ENCODE results near the gene RASL10A. TPM values are rescaled to one million over a fixed set of nuclear protein-coding genes. Genes with fewer than 3 reads are reported as not detected.

The RASL10A gene
- total RNA-seq, 4 donors from 2014 or later: 0.13 to 1.2 TPM; not detected in 2

DNA sequence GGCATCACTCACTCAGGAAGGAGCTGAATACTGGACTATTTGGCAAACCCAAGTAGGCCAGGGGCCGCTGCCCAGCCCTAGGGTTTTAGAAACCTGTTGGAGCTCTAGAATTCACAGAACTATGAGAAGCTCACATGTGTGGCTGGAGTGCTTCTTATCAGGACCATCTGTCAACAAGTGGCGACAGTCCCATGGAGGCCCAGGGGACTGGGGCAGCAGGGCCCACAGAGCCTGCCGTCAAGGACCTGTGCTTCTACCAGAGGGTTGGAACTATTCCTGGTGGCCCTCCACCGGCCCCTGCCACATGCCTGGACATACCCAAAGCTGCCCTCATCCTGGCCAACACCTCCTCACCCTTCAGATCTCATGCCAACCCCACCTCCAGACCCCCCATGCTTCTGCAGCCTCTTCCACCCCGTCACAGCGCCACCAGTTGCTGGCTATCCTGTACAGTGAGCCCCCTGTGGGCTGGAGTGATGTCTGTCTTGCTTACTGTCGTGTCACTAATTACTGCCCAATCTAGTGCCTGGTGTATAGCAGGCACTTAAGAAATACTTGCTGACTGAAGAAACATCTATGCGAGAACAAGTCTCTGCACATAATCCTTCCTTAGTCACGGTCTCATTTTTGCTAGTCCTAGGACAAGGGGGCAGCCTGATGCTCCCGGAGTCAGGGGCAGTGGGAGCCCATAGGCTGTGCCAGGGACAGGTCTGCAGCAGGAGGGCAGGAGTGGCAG is 27.2 kb upstream of the RASL10A start:
- H3K4me1 ChIP-seq: peaks cover 55 to 58% of the 10 kb centered on the region in 2 donors
- no peak for TF ChIP-seq POLR2A (IDR thresholded peaks at IDR 0.05)
- TF ChIP-seq, protein P1, sequence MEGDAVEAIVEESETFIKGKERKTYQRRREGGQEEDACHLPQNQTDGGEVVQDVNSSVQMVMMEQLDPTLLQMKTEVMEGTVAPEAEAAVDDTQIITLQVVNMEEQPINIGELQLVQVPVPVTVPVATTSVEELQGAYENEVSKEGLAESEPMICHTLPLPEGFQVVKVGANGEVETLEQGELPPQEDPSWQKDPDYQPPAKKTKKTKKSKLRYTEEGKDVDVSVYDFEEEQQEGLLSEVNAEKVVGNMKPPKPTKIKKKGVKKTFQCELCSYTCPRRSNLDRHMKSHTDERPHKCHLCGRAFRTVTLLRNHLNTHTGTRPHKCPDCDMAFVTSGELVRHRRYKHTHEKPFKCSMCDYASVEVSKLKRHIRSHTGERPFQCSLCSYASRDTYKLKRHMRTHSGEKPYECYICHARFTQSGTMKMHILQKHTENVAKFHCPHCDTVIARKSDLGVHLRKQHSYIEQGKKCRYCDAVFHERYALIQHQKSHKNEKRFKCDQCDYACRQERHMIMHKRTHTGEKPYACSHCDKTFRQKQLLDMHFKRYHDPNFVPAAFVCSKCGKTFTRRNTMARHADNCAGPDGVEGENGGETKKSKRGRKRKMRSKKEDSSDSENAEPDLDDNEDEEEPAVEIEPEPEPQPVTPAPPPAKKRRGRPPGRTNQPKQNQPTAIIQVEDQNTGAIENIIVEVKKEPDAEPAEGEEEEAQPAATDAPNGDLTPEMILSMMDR (IDR thresholded peaks at IDR 0.05 in 4 of 5, conservative IDR thresholded peaks at IDR 0.05 in 1 of 5): no peak
- in situ Hi-C loops (cut with MboI; ENCODE audit: low sequenced_read_pairs in 4 of 4) (no loop called here), intact Hi-C loops (cut with DNase I; ENCODE audit: low total_unique reads) (no loop called here)
- peak overlapping the region in 2 of 4 donors; percentile 74 to 78 for H3K27ac ChIP-seq
- no peak for DNase-seq
- H3K36me3 ChIP-seq: peaks cover 0 to 55% of the 10 kb centered on the region in 2 donors
- no peak overlapping the region for H3K4me3 ChIP-seq
- ATAC-seq: no peak
- no peaks in the 10 kb centered on the region for H3K9me3 ChIP-seq
- no peaks in the 10 kb centered on the region for H3K27me3 ChIP-seq

DNA sequence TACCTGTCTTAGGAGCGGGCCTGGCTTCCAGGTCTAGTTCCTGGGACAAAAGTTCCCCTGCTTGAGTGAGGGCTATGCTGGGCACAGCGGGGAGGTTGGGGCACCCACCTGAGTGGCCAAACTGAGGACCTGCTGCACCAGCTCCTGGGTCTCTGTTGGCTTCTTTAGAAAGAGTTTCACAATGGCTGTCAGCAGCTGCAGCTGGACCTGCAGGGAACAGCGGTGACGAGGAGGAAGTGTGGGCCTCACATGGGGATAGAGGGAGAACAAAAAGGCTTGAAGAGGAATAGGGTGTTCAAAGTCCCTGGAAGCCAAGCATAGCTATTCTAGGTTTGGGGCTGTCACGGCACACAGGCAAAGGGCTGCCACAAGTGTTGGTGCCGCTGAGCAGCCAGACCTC is 26.7 kb upstream of the RASL10A start:
- DNase-seq (no peak), ATAC-seq (no peak)
- intact Hi-C loops (cut with DNase I; ENCODE audit: low total_unique reads) (no loop called here), in situ Hi-C loops (cut with MboI; ENCODE audit: low sequenced_read_pairs in 4 of 4) (no loop called here)
- H3K27ac ChIP-seq: no peak overlapping the region
- peaks cover 0 to 49% of the 10 kb centered on the region in 2 donors for H3K36me3 ChIP-seq
- H3K27me3 ChIP-seq: no peaks in the 10 kb centered on the region
- H3K4me1 ChIP-seq: peaks cover 55 to 58% of the 10 kb centered on the region in 2 donors
- H3K4me3 ChIP-seq: no peak overlapping the region
- TF ChIP-seq, protein P1 (IDR thresholded peaks at IDR 0.05 in 4 of 5, conservative IDR thresholded peaks at IDR 0.05 in 1 of 5): no peak
- H3K9me3 ChIP-seq: no peaks in the 10 kb centered on the region

DNA sequence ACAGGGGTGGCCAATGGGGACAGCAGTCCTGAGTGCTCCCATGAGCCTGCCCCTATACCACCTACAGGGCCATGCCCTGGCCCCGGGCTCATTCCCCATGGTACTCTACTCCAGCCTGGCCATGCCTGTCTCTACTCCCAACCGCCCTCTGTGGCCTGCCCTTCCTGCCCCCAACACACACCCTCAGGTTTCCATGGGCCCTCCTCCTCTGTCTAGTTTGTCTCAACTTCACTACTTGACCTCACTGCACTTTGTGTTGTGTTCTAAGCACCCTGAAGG is 26.3 kb upstream of the RASL10A start:
- no peak overlapping the region for H3K27ac ChIP-seq
- H3K4me1 ChIP-seq: peaks cover 55 to 58% of the 10 kb centered on the region in 2 donors
- no peak overlapping the region for H3K4me3 ChIP-seq
- H3K9me3 ChIP-seq: no peaks in the 10 kb centered on the region
- no peak for DNase-seq
- TF ChIP-seq POLR2A (IDR thresholded peaks at IDR 0.05): no peak
- TF ChIP-seq, protein P1 (IDR thresholded peaks at IDR 0.05 in 4 of 5, conservative IDR thresholded peaks at IDR 0.05 in 1 of 5): no peak
- in situ Hi-C loops (cut with MboI; ENCODE audit: low sequenced_read_pairs in 4 of 4): no loop called here
- H3K36me3 ChIP-seq: peaks cover 0 to 48% of the 10 kb centered on the region in 2 donors
- ATAC-seq: no peak
- intact Hi-C loops (cut with DNase I; ENCODE audit: low total_unique reads): no loop called here
- H3K27me3 ChIP-seq: no peaks in the 10 kb centered on the region

DNA sequence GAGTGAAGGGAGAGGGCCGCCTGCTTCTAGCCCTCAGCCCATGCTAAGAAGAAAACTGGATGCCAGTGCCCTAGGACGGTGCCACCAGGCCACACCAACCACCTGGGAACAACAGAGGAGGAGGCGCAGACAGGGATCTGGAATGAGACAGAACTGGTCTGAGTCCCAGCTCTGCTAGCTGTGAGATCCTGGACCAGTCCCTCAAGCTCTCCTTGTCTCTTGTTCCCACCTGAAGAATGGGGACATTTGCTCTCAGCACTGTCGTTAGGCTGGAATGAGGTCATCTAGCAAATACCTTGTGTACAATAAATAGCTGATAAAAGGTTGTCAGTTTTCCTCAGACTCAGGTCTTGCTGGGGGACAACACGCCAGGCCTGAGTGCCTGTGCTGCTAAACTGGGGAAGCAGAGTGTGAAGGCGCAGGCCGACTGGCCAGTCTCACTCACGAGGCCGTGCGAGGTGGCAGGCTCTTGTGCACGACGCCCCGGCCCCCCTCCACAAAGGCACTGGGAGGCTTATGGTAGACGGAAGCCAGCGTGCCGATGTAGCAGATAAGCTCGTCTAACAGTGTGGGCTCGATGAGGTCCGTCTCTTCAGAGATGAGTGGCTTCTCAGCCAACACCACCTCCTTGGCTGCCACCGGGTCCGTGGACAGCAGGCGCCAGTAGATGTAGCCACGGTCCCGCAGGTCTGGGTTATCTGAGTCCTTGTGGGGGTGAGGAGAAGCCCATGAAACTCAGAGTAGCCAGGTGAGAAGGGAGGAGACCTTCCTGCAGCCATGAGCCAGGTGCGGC is 25.8 kb upstream of the RASL10A start:
- no peak overlapping the region for H3K27ac ChIP-seq
- H3K4me3 ChIP-seq: no peak overlapping the region
- DNase-seq: no peak
- H3K4me1 ChIP-seq: peaks cover 53 to 58% of the 10 kb centered on the region in 2 donors
- H3K27me3 ChIP-seq: no peaks in the 10 kb centered on the region
- intact Hi-C loops (cut with DNase I; ENCODE audit: low total_unique reads) (no loop called here), in situ Hi-C loops (cut with MboI; ENCODE audit: low sequenced_read_pairs in 4 of 4) (no loop called here)
- TF ChIP-seq, protein P1 (IDR thresholded peaks at IDR 0.05 in 4 of 5, conservative IDR thresholded peaks at IDR 0.05 in 1 of 5): no peak
- TF ChIP-seq POLR2A (IDR thresholded peaks at IDR 0.05): no peak
- H3K36me3 ChIP-seq: peaks cover 0 to 48% of the 10 kb centered on the region in 2 donors
- ATAC-seq: no peak
- no peaks in the 10 kb centered on the region for H3K9me3 ChIP-seq

Measured in gastrocnemius medialis (tissue), 4 donors.